Measurements from ENCODE around the gene ITGB2.
A peak's percentile ranks its signal among the peaks of the same experiment; 100 is the strongest.

ITGB2 gene

DNA sequence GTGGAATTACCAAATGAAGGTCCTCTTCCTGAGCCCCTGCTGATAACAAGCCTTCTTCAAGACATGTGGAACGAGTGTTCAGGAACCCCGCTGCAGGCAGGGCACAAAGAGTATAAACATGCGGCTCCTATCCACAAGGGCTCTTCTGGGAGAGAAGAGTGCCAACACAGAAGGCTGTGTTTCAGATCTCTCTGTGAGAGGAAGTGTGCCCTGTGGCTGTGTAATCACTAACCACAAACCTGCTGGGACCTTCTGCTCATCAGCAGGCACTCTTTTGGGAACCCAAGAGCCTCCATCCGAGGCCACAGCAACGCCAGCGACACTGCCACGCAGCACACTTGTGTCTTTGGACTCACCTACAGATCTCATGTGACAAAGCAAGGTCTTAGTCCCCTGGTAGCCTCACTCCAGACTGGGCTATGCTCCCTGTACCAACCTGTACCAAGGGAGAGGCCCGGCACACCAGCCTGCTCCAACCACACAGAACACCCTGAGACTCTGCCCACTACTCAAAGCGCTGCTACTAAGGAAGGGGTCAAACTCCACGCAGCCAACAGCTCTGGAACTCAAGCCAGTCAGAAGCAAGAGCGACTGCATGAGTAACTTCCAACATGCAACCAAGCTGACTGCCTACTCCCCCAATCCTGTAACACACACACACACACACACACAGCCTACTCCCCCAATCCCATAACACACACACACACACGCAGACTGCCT, 55.0 kb downstream of the ITGB2 start:
- no peak for DNase-seq

DNA sequence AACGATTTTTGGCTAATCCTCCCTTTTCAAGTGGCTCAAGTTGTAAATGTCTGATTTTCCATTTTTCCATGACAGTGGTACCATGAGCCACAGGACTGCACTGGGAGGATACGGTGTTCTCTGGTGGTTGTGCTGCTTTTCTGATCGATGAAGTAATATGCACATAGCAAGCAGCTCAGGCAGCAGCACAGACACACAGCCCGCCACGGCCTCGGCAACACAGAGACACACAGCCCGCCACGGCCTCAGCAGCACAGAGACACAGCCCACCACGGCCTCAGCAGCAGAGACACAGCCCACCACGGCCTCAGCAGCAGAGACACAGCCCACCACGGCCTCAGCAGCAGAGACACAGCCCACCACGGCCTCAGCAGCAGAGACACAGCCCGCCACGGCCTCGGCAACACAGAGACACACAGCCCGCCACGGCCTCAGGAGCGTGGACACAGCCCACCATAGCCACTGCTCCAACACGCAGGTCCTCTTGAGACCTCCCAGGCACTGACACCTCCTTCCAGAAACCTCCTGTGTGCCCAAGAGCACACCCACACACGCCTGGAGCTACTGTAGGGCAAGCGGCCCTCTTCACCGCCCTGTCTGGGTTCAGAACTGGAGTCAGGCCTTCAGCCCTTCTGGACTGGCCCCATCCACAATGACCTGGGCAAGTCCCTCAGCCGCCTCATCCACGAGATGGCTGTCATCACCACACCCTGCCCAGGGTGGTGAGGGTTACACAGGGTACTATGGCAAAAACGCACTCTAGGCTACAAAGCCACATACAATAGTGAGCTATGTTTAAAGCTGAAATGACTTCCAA, 57.6 kb downstream of the ITGB2 start:
- DNase-seq = no peak

DNA sequence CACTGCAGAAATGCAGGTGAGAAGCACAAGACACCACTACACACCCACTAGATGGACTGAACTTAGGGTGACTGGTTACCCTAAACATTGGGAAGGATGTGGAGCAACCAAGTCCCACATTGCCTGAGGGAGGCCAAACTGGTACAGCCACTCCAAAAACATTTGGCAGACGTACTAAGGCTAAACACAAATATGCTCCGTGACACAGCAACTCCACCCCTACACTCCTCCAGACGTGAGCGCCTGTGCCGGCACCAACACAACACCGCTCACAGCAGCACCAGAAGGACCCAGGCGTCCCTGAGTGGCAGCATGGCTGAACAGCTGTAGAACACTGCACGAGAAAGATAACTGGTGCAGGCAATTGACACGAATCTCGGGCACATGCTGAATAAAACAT, 61.9 kb downstream of the ITGB2 start:
- DNase-seq = no peak

DNA sequence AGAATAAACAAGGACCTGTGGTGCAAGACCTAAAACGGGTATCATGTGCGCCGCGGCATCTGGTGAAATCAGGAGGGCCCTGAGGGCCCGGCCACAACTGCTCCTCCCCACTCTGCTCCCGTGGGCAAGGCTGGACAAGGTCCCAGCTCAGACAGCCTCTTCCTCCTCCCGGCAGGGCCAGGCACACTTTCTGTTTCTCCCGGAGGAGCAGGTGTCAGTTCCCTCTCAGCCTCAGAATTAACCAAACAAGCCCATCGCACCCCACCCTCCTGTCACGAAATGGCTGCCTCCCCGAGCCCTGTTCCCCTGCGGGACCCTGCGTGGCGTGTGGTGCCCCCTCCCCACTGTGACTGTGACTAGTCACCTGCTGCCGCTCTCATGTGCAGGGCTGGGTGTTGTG, 62.4 kb downstream of the ITGB2 start:
- DNase-seq = no peak

DNA sequence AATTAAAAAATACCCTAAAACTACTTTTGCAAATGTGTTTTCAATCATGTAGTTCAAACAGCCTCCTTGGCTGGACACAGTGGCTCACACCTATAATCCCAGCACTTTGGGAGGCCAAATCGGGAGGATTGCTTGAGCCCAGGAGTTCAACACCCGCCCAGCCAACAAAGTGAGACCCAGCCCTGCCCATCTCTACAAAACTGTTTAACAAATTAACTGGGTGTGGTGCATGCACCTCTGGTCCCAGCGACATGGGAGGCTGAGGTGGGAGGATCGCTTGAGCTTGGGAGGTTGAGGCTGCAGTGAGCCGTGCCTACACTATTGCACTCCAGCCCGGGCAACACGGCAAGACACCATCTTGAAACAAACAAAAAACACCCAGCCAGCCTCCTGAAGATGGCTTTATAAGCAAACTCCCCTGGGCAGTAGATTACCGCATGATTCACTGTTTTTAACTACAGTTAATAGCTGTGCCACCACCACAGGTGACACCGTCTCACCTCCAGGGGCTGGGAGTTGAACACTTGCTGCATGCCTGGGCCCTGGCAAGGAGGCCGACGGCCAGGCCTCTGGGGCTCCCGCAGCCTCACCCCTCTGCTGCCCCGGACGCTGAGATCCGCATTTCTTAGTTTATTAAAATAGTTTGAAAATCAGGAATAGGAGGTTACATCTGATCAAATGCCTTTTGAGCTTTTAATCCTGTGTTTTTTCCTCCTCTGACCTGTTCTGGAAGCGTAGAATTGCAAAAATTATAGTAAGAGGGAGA, 63.4 kb downstream of the ITGB2 start:
- DNase-seq = no peak

DNA sequence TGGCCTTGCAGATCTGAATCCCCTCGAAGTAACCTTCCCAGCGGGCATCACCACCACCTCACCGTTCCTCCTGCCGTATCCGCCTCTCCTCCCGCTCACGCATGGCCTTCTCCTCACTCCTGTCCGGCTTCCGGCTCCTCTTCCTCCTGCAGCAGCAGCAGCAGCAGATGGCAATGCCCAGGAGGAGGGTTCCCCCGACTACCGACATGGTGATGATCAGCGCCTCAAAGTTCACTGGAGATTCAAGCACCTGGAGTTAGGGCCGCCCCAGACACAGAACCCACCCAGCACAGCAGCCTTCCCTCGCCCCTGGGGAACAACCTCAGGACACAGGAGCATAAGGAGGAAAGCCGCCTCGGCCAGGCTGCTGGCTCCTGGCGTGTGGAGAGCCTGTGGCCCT, 64.6 kb downstream of the ITGB2 start:
- DNase-seq = no peak

DNA sequence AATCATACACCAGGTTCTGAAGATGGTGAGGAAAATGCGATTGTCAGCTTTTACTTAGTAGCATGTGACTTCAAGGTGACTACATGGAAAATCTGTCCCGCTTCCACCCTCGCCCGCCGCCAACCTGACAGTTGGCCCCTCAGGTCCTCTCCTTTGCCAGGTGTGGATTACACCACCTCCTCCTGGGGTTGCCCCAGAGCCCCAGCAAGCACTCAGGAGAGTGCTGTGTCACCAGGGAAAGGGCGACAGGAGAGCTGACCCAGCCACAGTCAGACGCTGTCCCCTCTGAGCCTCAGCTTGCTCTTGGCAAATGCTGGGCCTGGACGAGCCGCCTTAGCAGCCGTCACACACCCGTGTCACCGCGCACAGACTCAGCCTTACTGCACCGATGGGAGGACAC, 65.1 kb downstream of the ITGB2 start:
- DNase-seq = no peak

DNA sequence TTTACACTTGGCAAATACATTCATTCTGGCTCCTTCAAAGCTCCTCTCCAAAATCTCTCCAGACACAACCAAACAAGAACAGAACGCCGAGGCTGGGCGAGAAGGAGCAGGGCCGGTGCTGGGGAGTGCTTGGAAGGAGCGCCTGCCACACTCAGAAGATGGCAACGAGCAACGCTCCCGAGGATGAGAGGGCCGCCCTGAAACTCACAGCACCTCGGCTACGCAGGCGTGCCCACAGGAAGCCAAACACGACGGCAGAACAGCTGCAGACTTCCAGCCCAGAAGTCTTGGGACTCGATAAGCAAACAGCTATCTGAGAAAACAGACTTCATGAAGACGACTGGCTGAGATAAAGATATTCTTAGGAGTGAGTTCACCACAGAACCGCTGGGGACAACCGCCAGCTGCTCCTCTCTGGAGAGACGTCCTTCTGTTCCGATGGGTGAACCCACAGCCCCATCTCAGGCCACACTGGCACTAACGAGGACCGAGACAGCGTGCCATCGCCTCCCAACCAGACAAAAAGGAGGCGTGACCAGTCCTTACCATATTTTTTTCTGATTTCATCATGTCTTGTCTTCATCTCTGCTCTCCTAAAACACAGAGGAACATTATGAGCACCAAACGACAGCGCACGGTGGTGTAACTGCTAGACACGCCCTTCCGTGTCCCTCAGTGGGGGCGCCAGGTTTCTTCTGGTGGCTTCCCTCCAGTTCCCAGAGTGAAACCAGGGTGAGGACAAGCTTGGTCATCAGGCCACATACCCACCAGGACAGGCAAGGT, 65.8 kb downstream of the ITGB2 start:
- no peak for DNase-seq

DNA sequence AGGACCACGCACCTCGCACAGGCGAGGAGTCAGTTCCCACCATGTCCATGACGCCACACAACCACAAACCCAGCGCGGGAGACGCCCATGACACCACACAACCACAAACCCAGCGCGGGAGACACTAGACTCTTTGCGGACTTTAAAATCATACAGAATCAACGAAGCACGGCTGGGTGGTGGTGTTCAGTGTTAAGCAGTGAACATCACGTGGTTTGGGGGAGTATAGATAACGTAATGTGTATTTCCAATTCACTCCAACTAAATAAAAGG, 66.4 kb downstream of the ITGB2 start:
- DNase-seq = no peak

DNA sequence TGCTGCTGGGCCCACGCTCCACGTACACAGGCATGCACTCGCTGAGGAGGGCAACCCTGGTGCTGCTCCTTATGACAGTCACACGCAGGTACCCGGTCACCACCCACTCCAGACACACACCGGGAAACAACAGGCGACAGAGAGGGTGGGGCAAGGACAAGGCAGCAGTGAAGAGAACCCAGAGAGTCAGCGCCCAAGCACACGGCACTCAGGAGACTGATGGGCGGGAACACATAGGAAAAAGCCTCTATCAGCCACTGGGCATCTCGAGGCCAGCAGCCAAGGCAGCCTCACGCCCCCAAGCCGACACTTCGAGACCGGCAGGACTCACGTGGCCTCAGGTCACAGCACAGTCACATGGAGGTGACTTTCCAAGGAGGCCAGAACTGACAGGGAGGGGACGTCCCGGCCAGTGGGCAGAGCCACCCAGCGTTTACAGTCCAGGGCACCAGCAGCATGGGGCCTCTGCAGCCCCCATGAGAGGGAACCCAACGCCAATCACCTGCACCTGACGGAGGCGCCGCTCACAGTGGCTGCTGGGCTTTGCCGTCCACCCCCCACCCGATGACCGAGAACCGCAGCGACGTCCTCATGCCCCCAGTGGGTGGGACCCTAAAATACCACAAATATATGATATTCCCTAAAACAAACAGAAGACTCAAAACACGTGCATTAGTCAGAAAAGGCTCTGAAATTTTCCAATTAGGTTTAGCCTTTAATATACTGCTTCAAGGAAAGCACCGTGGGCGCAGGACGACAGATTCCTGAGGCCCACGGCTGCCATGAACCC, 66.9 kb downstream of the ITGB2 start:
- DNase-seq = no peak

DNA sequence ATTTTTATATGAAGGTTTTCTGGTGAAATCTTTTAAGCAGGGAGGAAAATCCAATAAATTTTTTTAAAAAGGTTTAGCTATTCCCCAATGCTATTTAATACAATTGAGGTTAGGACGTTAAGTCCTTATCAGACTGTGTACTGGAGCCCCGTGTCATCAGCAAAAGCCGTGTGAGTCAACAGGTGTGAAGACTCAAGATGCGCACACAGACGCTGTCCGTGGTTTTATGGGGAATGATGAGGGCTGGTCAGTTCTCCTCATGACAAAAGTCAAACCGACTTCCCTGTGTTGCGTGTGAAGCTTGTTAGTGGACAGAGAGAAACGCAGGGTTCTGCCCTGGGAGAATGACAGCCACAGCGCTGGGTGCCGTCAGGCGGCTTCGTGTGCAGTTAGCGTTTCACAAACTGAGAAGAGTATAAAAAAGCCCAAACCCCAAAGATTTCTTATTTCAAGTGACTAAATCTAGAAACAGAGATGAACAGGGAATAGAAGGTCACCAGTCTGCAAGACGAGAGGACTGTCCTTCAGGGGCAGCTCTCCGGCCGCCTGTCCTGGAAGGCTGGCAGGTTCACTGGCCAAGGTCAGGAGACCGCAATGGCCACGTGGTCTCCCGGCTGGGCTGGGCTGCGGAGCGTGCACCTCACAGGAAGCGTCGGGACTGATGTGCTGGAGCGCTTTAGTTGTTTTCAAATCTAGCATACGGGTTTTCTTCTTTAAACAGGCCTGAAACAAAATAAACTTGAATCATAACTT, 69.6 kb downstream of the ITGB2 start:
- no peak for DNase-seq

DNA sequence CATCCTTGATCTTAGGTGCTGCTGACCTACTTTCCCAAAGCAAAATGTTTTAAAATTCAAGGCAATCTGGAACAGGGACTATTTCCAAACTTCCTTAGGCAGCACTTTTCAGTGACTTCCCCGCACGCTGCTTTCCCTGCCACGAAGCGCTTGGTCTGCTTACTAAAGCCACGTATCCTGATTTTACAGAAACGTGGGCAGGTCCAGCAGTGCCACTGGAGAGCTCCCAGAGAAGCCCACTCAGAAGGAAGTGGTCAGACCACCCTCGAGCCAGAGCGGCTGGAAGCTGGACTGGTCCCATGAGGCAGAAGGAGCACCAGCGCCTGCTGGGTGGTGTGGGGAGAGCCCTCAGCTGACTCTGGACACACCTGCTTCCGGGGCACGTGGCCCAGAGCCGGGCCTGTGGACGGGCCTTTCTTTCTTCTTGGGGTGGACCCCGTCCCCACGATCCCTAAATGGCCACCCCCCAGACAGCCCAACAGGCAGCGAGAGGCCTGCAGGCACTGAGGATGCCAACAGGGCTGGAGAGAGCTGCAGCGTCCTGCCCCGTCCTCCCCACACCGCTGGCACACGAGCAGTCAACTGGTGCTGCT, 70.4 kb downstream of the ITGB2 start:
- no peak for DNase-seq

DNA sequence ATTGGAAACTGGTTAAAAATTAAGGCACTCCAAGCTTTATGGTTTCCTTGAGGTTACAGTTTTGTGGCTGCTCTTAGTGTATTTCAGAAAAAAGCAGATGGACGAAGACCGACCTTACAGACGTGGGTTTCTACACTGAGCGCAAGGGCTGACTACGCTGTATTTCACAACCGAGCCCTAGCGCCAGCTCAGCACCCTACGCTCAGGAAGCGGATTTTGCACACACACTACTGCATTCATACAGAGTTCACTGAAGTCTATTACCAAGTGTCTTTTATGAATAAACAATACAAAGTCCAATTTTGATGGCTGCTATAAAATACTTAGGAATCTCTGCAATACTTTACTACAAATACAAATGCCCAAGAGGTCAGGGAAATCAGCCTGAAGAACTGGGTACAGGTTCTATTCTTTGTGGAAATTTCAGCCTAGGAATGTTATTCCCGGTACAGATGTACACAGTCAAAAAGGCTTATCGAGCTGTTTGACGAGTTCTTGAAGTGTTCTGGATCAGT, 71.0 kb downstream of the ITGB2 start:
- no peak for DNase-seq

DNA sequence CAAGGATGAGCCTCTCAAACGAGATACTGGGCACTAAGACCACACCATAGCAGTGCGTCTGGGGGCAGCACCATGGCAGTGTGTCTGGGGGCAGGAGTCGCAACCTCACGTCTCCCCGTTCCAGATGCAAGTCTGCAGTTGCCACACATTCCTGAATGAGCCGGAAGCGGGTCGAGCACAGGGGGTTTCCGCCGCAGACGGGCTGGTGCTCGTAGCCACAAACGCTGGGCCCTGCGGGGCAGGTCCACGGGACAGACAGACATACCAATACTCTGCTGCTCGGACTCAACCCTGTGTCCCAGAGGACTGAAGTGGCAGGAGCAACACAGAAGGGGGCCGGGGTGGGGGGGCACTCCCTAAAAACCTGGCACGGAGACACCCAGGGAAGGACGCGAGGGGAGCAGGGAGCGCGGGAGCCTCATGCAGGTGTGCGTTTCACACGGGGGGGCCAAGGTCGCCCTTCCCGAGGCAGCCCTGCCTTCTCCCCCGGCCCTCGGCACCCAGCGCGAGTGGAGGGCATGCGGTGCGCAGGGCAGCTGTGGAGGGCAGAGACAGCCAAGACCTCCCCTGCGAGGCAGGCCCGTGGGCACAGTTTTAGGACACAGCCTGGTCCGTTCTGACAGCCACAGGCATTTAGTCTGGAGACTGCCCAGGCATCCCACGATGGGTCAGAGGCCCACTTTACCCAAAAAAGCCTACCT, 71.7 kb downstream of the ITGB2 start:
- DNase-seq = no peak

DNA sequence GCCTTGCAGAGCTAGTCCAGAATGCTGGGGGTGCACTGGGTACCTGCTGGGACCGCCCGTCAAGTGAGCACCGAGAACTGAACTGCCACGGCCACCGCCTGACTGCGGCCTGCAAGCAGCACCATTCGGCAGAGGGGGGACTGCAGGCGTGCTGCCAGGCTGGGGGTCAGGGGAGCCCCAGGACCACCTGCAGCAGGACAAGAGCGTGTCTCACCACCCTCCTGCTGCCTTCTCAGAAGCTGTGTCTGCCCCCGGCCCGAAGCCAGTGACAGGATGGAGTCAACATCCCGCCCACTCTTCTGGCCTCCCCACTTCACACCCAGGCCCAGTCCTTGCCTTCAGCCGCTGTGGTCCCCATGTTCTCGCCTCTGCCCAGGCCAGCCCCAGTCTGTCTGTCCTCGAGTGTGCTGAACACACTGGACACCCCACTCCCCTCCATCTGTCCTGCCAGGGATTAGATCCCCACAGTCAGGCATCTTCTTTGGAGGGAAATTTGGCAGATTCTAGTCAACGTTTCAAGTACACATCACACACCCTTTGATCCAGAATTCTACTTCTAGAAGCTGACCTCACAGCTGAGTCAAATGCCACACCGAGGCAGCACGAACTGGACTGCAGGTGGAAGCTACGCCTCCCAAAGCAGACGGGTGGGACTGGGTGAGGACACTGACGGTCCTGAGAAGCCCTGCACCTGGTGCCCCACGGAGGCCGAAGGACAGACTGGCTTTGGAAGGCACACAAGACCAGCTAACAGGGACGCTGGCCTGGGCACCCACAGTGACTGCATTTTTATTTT, 73.2 kb downstream of the ITGB2 start:
- no peak for DNase-seq

DNA sequence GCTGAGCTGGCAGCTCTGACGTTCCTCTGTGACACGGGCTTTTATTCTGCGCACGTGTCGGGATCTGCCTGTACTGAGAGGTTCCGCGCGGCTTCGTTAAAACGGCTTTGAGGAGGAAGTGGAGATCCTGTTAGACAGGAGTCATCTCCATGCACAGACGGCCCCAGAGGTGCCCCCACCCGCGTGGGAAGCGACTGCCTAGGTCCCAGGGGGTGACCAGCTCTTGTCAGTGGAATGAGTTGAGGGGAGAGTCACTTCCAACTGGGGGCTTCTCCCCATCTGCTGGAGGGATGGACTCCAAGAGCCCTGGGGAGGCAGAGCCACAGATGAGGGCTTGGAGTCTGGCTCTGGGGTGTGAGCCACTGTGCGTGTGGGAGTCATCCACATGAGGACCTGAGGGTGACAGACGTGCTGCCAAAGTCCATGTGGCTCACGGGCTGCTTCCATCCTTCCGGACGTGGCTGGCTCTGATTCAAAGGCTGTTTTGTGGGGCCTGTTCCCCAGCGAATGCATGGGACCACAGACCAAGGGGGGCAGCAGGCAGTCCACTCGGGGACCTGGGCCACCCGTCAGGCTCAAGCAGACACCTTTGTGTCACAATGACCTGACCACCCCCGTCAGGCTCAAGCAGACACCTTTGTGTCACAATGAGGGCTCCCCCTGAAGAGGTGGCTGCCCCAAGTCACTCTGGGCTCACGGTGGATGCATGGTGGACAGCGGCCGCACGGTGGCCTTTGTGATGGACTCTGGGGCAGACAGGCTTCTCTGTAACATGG, 74.0 kb downstream of the ITGB2 start:
- DNase-seq = peak; percentile 5

DNA sequence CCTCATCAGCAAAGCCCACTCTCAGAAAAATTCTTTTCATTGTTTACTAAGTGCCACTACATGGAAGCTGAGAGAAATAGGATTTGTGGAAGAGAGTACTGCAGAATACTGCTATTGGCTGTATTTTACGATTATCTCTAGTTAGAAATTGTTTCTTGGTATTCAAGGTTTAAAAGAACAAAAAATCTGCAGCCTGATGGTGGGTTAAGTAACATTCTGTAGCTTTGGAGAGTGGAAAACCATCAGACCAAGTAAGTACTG, 74.5 kb downstream of the ITGB2 start:
- no peak for DNase-seq

DNA sequence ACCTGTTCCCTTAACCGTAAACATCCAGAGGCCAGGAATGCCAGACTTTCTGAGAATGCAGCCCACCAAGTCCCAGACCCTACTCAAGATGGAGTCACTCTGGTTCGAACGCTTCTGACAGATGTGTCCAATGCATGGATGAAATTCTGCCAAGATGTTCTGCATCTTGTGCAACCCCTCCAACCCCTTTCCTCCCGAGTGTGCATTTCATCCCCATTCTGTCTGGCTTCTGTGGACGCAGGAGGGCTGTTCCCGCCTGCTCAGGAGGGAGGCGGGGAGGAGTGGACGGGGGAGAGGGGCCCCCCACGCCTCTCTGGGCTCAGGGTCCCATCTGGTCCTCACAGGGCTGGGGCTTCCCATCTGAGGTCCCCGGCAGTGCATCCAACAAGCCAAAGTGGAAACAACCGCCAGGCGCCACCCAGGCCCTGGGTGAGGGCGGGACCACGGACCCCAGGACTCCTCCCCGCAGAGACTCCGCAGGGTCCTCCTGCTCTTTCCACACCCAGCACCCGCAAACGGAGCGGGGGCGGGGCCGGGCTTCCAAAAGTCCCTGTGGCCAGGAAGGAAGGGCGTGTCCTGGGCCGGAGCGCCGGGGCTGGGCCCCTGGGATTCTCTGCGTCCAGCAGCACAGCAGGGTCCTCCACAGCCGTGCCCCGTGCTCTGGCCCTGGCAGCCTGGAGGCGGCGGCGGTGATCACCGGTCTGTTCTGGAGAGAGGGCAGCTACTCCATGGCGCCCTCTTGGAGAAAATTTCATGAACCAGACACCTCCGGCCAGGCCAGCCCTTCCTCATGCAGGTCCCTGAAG, 75.1 kb downstream of the ITGB2 start:
- DNase-seq = peak; percentile 28

Measured in NCI-H526 treated with DMSO at 0.1 percent for 48 hours (cell line).